ENCODE results near the gene ANKRD45. TPM values are rescaled to one million over a fixed set of nuclear protein-coding genes. Genes with fewer than 3 reads are reported as not detected.
"Not testable (repeated sequence)": the region's sequence is repeated elsewhere in the genome, so short reads cannot be mapped to it uniquely, and the experiment has no call there.

ANKRD45 gene
- total RNA-seq, 4 donors from 2014 or later, result not detected

DNA sequence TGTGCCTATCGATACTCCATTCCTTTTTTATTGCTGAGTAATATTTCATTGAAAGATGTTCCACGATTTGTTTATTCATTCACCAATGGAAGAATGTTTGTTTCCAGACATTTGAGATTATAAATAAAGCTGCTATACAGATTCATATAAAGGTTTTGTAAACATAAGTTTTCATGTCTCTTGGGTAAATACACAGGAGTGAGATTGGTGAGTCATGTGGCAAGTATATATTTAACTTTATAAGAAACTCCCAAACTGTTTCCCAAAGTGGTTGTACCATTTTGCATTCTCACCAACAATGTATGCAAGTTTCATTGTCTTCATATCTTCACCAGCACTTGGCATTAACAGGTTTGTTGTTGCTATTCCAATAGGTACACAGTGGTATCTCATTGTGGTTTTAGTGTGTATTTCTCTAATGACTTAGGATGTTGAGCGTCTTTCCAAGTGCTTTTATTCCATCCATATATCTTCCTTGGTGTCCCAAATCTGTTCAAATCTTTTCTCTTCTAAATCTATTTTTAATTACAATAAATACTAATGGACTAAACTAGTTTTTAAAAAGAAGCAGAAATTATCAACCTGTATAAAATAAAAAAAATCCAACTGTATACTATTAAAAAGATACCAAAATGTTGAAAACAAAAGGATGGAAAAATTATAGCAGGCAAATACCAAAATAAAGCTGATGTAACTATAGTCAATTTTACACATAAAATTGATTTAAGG is 73.4 kb downstream of the ANKRD45 start:
- no peaks in the 10 kb centered on the region for H3K36me3 ChIP-seq
- no peak overlapping the region for H3K27ac ChIP-seq
- in situ Hi-C loops (cut with MboI; ENCODE audit: low sequenced_read_pairs in 4 of 4), result no loop called here
- intact Hi-C loops (cut with DNase I; ENCODE audit: low total_unique reads), result no loop called here
- H3K4me1 ChIP-seq, result no peaks in the 10 kb centered on the region
- H3K9me3 ChIP-seq, result no peaks in the 10 kb centered on the region
- H3K4me3 ChIP-seq, result no peak overlapping the region
- H3K27me3 ChIP-seq, result no peaks in the 10 kb centered on the region
- DNase-seq (no peak), ATAC-seq (no peak)
- no peak for TF ChIP-seq POLR2A (IDR thresholded peaks at IDR 0.05)
- TF ChIP-seq, protein P1, sequence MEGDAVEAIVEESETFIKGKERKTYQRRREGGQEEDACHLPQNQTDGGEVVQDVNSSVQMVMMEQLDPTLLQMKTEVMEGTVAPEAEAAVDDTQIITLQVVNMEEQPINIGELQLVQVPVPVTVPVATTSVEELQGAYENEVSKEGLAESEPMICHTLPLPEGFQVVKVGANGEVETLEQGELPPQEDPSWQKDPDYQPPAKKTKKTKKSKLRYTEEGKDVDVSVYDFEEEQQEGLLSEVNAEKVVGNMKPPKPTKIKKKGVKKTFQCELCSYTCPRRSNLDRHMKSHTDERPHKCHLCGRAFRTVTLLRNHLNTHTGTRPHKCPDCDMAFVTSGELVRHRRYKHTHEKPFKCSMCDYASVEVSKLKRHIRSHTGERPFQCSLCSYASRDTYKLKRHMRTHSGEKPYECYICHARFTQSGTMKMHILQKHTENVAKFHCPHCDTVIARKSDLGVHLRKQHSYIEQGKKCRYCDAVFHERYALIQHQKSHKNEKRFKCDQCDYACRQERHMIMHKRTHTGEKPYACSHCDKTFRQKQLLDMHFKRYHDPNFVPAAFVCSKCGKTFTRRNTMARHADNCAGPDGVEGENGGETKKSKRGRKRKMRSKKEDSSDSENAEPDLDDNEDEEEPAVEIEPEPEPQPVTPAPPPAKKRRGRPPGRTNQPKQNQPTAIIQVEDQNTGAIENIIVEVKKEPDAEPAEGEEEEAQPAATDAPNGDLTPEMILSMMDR (IDR thresholded peaks at IDR 0.05 in 4 of 5, conservative IDR thresholded peaks at IDR 0.05 in 1 of 5), result no peak

DNA sequence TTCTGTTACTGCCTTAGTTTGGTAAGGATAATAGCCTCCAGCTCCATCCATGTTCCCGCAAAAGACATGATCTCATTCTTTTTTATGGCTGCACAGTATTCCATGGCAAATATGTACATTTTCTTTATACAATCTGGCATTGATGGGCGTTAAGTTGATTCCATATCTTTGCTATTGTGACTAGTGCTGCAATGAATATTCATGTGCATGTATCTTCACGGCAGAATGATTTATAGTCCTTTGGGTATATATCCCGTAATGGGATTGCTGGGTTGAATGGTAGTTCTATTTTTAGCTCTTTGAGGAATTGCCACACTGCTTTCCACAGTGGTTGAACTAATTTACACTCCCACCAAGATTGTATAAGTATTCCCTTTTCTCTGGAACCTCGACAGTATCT is 78.5 kb downstream of the ANKRD45 start:
- ATAC-seq; intact Hi-C loops (cut with DNase I; ENCODE audit: low total_unique reads); DNase-seq; H3K9me3 ChIP-seq; H3K27ac ChIP-seq; in situ Hi-C loops (cut with MboI; ENCODE audit: low sequenced_read_pairs in 4 of 4); H3K36me3 ChIP-seq; H3K4me1 ChIP-seq; H3K27me3 ChIP-seq; H3K4me3 ChIP-seq: not testable (repeated sequence)

DNA sequence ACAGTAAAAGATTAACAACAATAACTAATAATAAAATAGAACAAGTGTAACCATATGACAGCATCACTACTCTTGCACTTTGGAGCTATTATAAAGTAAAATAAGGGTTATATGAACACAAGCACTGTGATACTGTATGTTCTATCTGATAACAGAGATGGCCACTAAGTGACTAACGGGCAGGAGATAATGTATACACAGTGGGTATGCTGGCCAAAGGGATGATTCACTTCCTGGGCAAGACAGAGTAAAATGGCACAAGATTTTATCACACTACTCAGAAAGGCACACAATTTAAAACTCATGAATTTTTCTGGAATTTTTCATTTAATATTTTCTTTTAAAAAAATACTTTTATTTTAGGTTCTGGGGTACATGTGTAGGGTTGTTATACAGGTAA is 79.1 kb downstream of the ANKRD45 start:
- ATAC-seq (no peak), DNase-seq (no peak)
- no peaks in the 10 kb centered on the region for H3K4me1 ChIP-seq
- TF ChIP-seq POLR2A (IDR thresholded peaks at IDR 0.05), result no peak
- TF ChIP-seq, protein P1 (IDR thresholded peaks at IDR 0.05 in 4 of 5, conservative IDR thresholded peaks at IDR 0.05 in 1 of 5), result no peak
- H3K27ac ChIP-seq, result no peak overlapping the region
- H3K9me3 ChIP-seq, result no peaks in the 10 kb centered on the region
- H3K4me3 ChIP-seq, result no peak overlapping the region
- intact Hi-C loops (cut with DNase I; ENCODE audit: low total_unique reads) (no loop called here), in situ Hi-C loops (cut with MboI; ENCODE audit: low sequenced_read_pairs in 4 of 4) (no loop called here)
- no peaks in the 10 kb centered on the region for H3K36me3 ChIP-seq
- H3K27me3 ChIP-seq, result no peaks in the 10 kb centered on the region

DNA sequence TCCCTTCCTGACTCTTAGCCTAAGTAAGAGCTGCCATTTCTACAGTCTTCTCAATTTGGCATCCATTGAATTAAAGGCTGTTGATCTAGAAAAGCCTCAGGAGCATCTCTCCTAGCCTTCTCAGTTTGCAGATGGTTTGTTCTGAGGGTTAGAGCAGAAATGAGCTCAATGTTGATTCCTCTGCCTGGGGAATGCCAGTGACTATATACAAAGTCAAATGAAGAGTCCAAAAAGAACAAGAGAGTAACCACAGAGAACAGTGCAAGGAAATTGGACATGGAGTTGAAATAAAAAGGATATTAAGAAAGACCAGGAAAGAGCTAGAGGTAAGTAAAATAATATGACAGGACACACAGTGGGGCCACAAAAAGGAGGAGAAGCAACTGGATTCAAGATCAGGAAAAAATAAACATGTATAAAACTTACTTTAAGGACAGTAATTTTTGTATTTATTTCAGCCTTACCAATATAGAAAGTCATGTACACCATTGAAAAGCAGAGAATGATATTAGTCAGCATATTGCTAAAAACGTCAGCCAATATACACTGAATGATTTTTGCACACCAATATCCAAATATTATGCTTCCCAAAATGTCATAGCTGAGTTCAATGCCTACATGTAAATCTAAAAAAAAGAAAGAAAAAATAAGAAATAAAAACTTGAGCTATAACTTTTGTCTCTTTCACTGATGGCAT is 88.1 kb downstream of the ANKRD45 start:
- H3K27ac ChIP-seq, result no peak overlapping the region
- no peaks in the 10 kb centered on the region for H3K4me1 ChIP-seq
- no peaks in the 10 kb centered on the region for H3K27me3 ChIP-seq
- in situ Hi-C loops (cut with MboI; ENCODE audit: low sequenced_read_pairs in 4 of 4) (no loop called here), intact Hi-C loops (cut with DNase I; ENCODE audit: low total_unique reads) (no loop called here)
- DNase-seq, result no peak
- H3K4me3 ChIP-seq, result no peak overlapping the region
- H3K9me3 ChIP-seq, result no peaks in the 10 kb centered on the region
- TF ChIP-seq, protein P1 (IDR thresholded peaks at IDR 0.05 in 4 of 5, conservative IDR thresholded peaks at IDR 0.05 in 1 of 5), result no peak
- no peak for TF ChIP-seq POLR2A (IDR thresholded peaks at IDR 0.05)
- H3K36me3 ChIP-seq, result no peaks in the 10 kb centered on the region
- no peak for ATAC-seq

DNA sequence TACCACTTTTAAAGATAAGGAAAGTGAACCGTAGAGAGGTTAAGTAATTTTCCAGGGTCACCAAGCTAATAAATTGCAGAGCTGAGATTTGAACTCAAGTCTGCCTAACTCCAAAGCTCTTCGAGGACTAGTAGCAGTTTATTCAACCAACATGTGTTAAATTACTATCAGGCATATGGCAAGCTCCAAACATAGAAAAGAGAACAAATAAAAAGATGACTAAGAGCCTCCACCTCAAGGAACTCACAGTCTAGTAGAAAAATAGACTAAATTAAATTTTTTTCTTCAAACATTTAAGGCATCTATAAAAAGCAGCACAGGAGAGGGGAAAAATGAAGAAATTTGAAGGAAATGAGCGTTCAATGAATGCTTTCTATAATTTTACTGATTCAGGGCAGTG is 89.0 kb downstream of the ANKRD45 start:
- no peak for ATAC-seq
- intact Hi-C loops (cut with DNase I; ENCODE audit: low total_unique reads), result no loop called here

More for the DNA sequence above, 89.0 kb downstream of the ANKRD45 start:
- Histone ChIP-seq H3K9me3 (no peaks in the 10 kb centered on the region), H3K36me3 (no peaks in the 10 kb centered on the region), H3K4me3 (no peak overlapping the region), H3K4me1 (no peaks in the 10 kb centered on the region), H3K27me3 (no peaks in the 10 kb centered on the region), H3K27ac (no peak overlapping the region)
- DNase-seq, result no peak
- in situ Hi-C loops (cut with MboI; ENCODE audit: low sequenced_read_pairs in 4 of 4), result no loop called here
- TF ChIP-seq, protein P1 (IDR thresholded peaks at IDR 0.05 in 4 of 5, conservative IDR thresholded peaks at IDR 0.05 in 1 of 5), result no peak
- no peak for TF ChIP-seq POLR2A (IDR thresholded peaks at IDR 0.05)

Data from gastrocnemius medialis (tissue), 4 donors.